Measurements from ENCODE around the gene FAM98C. TPM values are rescaled to one million over a fixed set of nuclear protein-coding genes. Genes with fewer than 3 reads are reported as not detected.
A peak's percentile ranks its signal among the peaks of the same experiment; 100 is the strongest.

The FAM98C gene
- polyA plus RNA-seq, 3 donors, result 13.8 to 24.8 (median 16.9) TPM

- peak overlapping the region; percentile 76 for H3K27ac ChIP-seq (ENCODE audit: low read depth, low read length)
- 1 to 2% (median 1%) methylated on average over 18 of the region's 18 CpGs for WGBS, 3 donors
These were observed 27.8 kb upstream of the FAM98C start for GRCh38 chr19:38375098-38375493.

GRCh38 chr19:38375748-38376147 is 27.1 kb upstream of the FAM98C start:
- no peak overlapping the region for H3K27ac ChIP-seq (ENCODE audit: low read depth, low read length)
- WGBS, 3 donors, result 61 to 79% (median 76%) methylated on average over 5 of the region's 5 CpGs

DNA sequence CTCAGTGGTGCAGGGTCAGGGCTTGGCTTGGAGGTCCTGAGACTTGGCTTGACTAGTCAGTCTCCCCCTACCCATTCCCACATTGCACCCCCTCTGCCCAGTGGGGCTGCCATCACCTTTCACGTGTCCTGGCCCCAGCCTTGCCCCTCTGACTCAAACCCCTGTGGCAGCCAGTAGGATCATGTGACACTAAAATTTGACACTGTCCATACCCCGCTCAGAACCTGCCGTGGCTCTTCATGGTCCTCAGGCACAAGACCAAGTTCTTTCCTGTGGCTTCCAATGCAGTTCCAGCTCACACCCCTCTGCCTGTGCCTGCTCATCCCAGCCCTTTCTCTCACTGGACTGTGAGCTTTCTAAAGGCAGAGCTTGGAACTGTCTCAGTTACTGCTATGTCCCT is 26.3 kb upstream of the FAM98C start:
- WGBS, 3 donors, result 77 to 85% (median 82%) methylated on average over 3 of the region's 3 CpGs
- no peak overlapping the region for H3K27ac ChIP-seq (ENCODE audit: low read depth, low read length)

GRCh38 chr19:38377052-38377451 is 25.8 kb upstream of the FAM98C start:
- no peak overlapping the region for H3K27ac ChIP-seq (ENCODE audit: low read depth, low read length)
- WGBS, 3 donors, result 98 to 100% (median 98%) methylated on average over 4 of the region's 4 CpGs

- WGBS, 3 donors, result 93 to 95% (median 95%) methylated on average over 10 of the region's 10 CpGs
These were observed 24.0 kb upstream of the FAM98C start for GRCh38 chr19:38378866-38379265.

GRCh38 chr19:38381138-38381537 is 21.8 kb upstream of the FAM98C start:
- H3K27ac ChIP-seq (ENCODE audit: low read depth, low read length), result no peak overlapping the region
- WGBS, 3 donors, result 91 to 96% (median 91%) methylated on average over 9 of the region's 9 CpGs

More at GRCh38 chr19:38378866-38379265, 24.0 kb upstream of the FAM98C start:
- H3K27ac ChIP-seq (ENCODE audit: low read depth, low read length), result no peak overlapping the region

DNA sequence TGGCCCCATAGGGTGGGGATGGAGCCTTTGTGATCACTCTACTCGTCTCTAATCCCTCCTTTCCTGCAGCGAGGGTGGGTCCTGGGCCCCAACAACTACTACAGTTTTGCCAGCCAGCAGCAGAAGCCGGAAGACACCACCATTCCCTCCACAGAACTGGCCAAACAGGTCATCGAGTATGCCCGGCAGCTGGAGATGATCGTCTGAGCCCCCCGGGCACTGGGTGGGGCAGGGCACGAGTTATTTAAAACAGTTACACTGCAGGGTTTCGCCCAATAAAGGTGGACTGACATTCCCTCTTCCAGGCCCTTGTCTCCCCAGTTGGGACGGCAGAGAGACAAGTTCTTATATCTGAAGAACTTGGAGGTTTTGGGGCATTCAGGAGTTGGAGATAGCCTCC is 19.7 kb upstream of the FAM98C start:
- H3K27ac ChIP-seq (ENCODE audit: low read depth, low read length), result no peak overlapping the region
- WGBS, 3 donors, result 92 to 95% (median 92%) methylated on average over 10 of the region's 10 CpGs

- no peak overlapping the region for H3K27ac ChIP-seq (ENCODE audit: low read depth, low read length)
- WGBS, 3 donors, result 94 to 100% (median 98%) methylated on average over 2 of the region's 2 CpGs
These were observed 19.1 kb upstream of the FAM98C start for GRCh38 chr19:38383743-38384142.

DNA sequence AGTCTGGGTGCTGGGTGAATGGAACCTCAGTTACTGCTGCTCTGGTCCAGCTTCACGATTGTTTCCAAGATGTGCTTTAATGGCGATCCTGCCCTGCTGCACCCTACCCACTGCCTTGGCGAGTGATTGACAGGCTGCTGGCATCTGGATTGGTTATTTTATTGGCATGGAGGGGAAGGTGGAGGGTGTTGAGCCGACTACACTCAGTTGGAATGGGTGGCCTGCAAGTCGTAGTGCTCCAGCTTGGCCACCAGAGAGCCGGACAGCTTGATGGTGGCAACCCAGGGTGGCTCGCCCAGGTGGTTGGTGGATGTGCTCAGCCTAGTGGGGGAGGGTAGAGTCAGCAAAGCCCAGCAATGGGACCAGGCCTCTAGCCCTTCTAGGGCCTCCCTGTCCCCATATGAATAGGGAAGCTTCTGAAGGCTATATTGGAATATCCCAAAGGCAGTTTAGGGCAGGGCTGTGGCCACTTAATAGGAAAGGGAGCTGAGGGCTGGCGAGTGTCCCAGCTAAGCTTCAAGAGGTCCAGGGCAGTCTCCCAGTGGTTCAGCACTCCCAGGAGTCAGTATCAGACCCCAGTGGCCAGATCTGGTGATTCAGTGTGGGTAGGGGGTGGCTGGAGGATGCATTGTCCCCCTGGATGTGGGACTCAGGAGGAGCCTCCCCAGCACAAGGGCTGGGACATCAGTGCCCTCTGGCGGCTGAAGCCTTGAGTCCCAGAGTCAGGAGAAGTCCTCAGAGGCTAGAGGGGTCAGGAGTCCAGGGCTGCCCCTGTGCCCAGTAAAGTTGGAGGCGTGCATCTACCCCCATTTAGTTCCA is 18.5 kb upstream of the FAM98C start:
- 82 to 94% (median 86%) methylated on average over 10 of the region's 10 CpGs for WGBS, 3 donors
- no peak overlapping the region for H3K27ac ChIP-seq (ENCODE audit: low read depth, low read length)

- 79 to 85% (median 82%) methylated on average over 34 to 40 of the region's 40 CpGs for WGBS, 3 donors
- H3K27ac ChIP-seq (ENCODE audit: low read depth, low read length), result no peak overlapping the region
These were observed 17.7 kb upstream of the FAM98C start for GRCh38 chr19:38385057-38385803.

GRCh38 chr19:38385804-38386257 is 17.1 kb upstream of the FAM98C start:
- 45 to 75% (median 63%) methylated on average over 39 to 40 of the region's 40 CpGs for WGBS, 3 donors
- no peak overlapping the region for H3K27ac ChIP-seq (ENCODE audit: low read depth, low read length)

- WGBS, 3 donors, result 46 to 57% (median 48%) methylated on average over 51 to 61 of the region's 61 CpGs
- no peak overlapping the region for H3K27ac ChIP-seq (ENCODE audit: low read depth, low read length)
These were observed 16.5 kb upstream of the FAM98C start for GRCh38 chr19:38386300-38386970.

- no peak overlapping the region for H3K27ac ChIP-seq (ENCODE audit: low read depth, low read length)
- WGBS, 3 donors, result 5 to 6% (median 5%) methylated on average over 31 to 36 of the region's 36 CpGs
These were observed 15.8 kb upstream of the FAM98C start for GRCh38 chr19:38386971-38387549.

DNA sequence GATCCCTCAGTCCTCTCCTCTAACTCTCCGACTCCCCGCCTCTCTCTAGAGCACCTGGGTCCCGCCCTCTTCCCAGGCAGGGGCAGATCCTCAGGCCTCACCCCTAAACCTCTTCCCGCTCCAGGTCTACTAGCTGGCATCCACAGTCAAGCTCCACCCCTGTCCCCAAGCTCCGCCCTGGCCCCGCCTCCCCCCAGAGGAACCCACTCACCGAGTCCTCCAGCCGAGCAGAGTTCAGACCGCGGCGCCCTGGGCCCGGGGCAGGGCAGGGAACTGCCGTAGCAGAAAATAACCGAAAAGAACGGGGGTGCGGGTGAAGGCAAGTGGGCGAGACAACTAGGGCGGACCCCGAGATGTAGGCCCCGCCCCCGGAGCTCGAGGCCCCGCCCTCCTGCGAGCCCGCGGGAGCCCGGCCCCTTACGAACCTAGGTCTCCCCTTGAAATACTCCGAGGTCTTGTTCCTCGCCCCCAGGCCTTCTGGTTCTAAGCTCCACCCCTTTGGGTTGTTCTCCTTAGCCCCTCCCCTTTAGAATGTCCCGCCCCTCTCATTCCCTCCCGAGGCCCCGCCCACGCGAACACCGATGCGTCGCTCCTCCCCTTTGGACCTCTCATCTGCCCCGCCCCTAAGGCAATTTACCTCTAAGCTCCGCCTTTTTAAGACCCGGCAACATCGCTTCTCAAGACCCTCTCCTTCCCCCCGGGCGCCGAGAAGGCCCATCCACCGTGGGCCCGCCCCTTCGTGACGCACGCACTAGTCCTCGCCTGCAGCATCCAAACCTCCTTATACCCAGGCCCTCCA is 15.1 kb upstream of the FAM98C start, which contains the start of gene GGN:
Gene GGN (minus strand): TSS at position 485 of the 799 bp plus-strand sequence. CDS start 773 bp downstream, outside the sequence.
- 1 to 3% (median 1%) methylated on average over 41 to 51 of the region's 51 CpGs for WGBS, 3 donors
- no peak within 1 kb of the TSS for H3K27ac ChIP-seq (ENCODE audit: low read depth, low read length)

DNA sequence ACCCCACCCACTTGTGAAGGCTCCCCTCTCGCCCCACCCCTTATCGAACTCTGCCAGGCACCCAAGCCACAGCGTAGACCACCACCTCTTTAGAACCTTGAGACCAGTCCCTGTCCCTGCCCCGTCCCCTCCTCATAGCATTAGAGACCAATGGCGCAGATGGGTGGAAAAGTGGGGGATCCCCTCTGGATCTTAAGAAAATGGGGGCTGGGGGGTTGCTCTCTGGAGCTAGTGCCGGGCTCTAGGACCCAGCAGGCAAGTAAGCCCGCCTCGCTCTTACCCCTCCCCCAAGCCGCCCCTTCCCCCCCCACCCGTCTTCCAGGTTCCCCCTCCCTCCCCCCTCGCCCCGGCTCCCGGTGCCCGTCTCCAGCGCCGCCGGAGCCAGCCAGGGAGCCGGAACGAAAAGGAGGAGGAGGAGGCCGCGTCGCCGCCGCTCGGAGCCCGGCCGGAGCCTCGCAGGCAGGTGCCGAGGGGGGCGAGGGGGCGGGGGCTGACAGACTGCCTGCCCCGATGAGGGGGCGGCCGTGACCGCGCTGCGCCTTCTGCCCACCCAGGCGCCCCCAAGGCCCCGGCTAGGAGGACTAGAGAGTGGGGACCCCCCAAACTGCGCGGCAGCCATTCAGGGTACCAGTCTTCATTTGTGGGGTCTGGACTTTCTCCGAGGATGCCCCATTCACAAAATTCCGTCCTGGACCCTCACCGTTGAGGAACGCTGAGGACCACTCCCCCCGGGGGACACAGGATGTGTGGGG is 14.4 kb upstream of the FAM98C start, which contains the start of gene SPRED3:
Gene SPRED3 (plus strand): TSS at position 349 of the 752 bp plus-strand sequence. CDS start 1,606 bp downstream, outside the sequence.
- no peak within 1 kb of the TSS for H3K27ac ChIP-seq (ENCODE audit: low read depth, low read length)

GRCh38 chr19:38389101-38389925 is 13.6 kb upstream of the FAM98C start:
- 5 to 7% (median 6%) methylated on average over 27 to 28 of the region's 28 CpGs for WGBS, 3 donors

More for the DNA sequence above, 14.4 kb upstream of the FAM98C start, which contains the start of gene SPRED3:
- WGBS, 3 donors, result 0 to 1% (median 1%) methylated on average over 15 to 41 of the region's 46 CpGs

More at GRCh38 chr19:38389101-38389925, 13.6 kb upstream of the FAM98C start:
- no peak overlapping the region for H3K27ac ChIP-seq (ENCODE audit: low read depth, low read length)
